Limb (tissue), 2 donors: Measurements from ENCODE around the gene SLC26A8.

ENCODE experiments used
- DNase-seq, 2 donors: peaks; one replicate each; pipeline ENCODE4 v3.0.0-alpha.2; 2016; ENCODE audit errors: extremely low spot score in 2 of 2

SLC26A8 gene, protein sequence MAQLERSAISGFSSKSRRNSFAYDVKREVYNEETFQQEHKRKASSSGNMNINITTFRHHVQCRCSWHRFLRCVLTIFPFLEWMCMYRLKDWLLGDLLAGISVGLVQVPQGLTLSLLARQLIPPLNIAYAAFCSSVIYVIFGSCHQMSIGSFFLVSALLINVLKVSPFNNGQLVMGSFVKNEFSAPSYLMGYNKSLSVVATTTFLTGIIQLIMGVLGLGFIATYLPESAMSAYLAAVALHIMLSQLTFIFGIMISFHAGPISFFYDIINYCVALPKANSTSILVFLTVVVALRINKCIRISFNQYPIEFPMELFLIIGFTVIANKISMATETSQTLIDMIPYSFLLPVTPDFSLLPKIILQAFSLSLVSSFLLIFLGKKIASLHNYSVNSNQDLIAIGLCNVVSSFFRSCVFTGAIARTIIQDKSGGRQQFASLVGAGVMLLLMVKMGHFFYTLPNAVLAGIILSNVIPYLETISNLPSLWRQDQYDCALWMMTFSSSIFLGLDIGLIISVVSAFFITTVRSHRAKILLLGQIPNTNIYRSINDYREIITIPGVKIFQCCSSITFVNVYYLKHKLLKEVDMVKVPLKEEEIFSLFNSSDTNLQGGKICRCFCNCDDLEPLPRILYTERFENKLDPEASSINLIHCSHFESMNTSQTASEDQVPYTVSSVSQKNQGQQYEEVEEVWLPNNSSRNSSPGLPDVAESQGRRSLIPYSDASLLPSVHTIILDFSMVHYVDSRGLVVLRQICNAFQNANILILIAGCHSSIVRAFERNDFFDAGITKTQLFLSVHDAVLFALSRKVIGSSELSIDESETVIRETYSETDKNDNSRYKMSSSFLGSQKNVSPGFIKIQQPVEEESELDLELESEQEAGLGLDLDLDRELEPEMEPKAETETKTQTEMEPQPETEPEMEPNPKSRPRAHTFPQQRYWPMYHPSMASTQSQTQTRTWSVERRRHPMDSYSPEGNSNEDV

DNA sequence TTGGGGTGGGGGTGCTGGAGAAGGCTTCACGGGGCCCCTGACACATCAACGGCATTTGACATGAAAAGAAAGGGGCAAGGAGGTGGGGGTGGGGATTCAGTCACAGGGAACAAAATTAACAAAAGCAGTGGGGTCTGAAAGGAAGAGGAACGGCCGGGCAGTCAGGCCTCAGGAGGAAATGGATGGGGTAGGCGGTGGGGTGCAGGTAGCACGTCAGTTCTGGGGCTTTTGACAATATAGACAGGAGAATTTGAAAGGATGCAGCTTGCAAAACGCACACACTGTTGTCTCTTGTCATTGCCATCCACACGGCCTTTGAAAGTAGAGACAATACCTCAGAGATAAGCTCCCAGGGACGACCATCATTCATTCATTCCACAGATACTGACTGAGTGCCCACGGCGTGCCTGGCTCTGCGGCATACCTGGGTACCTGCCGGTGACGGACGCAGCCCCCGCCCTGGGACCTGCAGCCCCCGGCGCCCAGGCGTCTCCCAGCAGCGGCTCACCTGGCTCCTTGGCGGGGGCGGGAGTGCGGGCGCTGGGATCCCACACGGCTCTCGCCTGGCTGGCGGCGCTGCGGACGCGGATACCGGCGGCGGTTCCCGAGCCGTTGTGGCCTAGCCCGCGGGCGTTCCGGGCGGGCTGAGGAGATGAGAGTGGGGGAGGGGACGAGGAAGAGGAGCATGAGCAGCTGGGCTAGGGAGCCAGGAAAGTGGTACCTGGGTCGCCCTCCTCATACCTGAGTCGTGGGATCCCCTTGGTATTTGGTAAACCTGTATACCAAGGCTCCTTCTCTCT, at the start of gene SLC26A8:
SLC26A8 (minus strand) TSS at position 646 of the 800 bp plus-strand sequence. CDS start 4,934 bp downstream, outside the sequence.
- peak in 1 of 2 donors; percentile 38 for DNase-seq

- no peak for DNase-seq
Measured at GRCh38 chr6:36073587-36073986, 49.1 kb upstream of the SLC26A8 start.

GRCh38 chr6:36072681-36073080, 48.2 kb upstream of the SLC26A8 start:
- DNase-seq, result no peak

DNA sequence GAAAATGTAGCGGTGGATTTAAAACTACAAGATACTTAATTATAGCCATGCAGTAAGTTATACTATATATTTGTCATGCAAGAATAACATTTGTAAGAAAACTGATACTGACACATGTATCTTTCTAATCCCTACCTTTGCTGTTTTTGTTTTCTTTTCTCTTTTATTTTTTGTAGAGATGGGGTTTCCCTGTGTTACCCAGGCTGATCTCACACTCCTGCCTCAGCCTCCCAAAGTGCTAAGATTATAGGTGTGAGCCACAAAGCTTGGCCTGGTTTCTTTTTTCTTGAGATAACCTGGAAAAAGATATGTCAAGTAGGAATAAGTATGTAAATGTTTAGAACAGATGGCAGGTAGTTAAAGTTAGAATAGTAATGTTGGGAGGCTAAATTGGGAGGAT, 47.3 kb upstream of the SLC26A8 start:
- no peak for DNase-seq

DNA sequence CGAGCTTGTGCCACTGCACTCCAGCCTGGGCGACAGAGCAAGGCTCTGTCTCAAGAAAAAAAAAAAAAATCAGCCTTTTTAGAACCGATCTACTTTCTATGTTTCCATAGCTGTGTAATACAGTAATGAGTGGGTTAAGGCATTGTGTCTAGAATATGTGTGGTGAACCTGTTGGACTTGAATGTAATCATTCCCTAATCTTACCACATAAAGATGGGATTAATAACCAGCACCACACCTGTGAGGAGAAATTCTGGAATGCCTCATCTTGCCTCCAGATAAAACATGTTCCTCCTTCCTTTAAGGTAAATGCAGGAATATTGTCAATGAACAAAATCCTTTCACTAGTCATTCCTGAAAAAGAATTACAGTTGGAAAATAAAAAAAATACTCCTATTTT, 46.8 kb upstream of the SLC26A8 start:
- no peak for DNase-seq

- no peak for DNase-seq
Measured at GRCh38 chr6:36070252-36070651, 45.8 kb upstream of the SLC26A8 start.

DNA sequence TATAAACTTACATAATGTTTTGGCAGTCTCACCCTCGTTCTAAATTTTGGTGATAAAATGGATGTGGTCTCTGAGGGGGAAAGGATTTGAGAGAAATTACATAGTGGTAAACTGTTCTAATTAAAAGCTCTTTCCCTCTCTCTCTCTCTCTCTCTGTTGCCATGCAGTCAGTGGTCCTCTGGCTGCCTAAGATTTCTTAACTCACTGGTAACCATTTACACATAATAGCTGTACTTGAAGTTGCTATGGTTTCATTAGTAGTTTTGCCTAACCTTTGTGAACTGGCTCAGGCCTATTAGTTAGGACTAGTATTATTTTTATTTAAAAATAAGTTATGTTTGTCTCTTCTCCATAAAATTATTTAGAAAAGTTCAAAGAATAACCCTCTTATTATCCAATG, 45.1 kb upstream of the SLC26A8 start:
- DNase-seq, result no peak

GRCh38 chr6:36068586-36068985, 44.1 kb upstream of the SLC26A8 start:
- DNase-seq, result no peak

DNA sequence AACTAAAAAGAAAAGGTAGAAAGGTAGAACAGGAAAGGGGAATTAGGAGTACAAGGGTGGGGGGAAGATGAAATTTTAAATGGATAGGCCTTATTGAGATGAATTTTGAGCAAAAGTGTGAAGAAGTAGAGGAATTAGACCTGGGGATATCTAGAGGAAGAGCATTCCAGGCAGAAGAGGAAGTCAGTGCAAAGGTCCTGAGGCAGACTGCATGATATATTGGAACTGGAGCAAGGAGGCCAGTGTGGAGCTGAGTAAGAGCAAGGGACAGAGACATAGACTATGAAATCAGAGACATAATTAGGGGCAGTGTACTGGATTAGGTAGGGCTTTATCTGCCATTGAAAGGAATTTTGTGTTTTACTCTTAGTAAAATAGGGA, 43.6 kb upstream of the SLC26A8 start:
- no peak for DNase-seq

DNA sequence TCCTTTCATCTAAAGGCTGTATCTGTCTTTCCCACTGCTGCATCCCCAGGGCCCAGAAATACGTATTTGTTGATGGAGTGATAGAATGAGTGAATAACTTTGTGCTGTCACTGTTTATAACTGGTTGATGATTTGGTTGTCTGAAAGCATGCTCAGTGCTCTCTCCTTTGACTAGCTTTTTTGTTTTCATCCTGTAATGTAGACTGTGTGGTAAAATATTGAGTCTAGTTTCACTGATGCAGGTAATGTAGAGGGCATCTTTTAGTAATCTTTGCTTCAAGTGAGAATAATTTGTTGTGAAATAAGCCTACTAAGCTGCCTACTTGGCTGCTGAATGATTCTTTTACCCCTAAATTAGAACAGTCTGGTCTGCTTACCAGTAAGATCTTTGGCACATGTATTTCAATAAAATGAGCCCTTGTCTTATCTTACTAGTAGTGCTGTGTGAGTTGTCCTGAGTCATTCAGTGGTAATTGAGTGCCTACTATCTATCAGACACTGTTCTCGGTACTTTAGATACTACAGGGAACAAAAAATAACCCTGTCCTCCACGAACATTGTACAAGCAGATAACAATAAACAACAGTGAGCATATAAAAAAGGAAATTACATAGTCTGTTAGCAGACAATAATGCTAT, 43.1 kb upstream of the SLC26A8 start:
- DNase-seq, result no peak

GRCh38 chr6:36066817-36067216, 42.4 kb upstream of the SLC26A8 start:
- DNase-seq, result no peak

DNA sequence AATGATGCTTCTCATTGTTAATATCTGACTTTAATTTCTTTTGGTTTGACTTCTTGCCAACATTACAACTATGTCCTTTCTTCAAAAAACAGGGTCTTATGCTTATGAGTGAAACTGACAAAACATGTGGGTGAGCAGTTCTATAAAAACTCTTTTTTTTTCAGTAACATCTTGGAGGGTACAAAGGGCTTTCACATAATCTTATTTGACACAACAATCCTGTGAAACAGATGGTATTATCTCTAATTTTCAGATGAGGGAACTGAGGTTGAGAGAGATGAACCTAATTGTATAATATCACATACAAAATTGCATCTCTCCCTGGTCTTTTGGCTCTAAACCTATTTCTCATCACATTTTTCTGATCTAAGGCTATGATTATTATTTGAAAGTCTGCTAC, 41.5 kb upstream of the SLC26A8 start:
- no peak for DNase-seq

- no peak for DNase-seq
Measured at GRCh38 chr6:36064770-36065396, 40.4 kb upstream of the SLC26A8 start.

- DNase-seq, result no peak
Measured at GRCh38 chr6:36063318-36064060, 39.0 kb upstream of the SLC26A8 start.

- DNase-seq, result no peak
Measured at GRCh38 chr6:36062247-36062646, 37.8 kb upstream of the SLC26A8 start.

DNA sequence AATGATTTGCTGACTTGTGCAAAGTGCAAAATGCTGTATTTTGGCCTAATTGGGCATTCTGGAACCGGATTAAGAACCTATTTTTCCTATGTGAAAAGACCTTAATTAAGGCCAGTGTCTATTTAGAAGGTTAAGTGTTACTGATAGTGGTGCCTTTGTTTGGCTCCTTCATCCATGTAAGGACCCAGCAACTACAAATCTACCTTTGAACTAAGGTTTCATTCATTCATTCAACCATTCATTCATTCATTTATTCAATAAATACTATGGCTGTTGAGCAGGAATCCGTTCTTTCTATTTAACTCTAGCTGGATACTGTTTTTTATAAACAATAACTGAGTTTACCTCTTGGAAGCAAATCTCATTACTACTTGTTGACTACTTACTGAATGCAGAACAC, 36.8 kb upstream of the SLC26A8 start:
- no peak for DNase-seq

GRCh38 chr6:36056178-36056577, 31.7 kb upstream of the SLC26A8 start:
- no peak for DNase-seq

- DNase-seq, result no peak
Measured at GRCh38 chr6:36054956-36055355, 30.5 kb upstream of the SLC26A8 start.

DNA sequence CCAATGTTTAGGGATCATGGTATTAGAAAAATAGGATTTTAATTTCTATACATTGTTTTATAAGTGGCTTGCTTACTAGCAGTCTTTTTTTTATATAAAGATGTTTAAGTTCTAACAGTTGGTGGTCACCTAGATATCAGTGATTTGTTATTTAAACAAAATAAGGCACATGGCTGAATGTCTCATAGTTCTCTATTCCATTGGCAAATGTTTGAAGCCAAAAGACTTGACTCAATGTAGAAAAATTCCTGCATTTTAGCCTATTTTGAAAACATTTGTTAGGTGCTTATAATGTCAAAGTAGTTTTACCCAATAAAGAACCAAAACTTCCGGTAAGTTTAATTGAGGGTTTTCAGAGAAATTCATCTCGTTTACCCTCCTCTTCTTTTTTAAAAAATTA, 30.0 kb upstream of the SLC26A8 start:
- DNase-seq, result no peak

DNA sequence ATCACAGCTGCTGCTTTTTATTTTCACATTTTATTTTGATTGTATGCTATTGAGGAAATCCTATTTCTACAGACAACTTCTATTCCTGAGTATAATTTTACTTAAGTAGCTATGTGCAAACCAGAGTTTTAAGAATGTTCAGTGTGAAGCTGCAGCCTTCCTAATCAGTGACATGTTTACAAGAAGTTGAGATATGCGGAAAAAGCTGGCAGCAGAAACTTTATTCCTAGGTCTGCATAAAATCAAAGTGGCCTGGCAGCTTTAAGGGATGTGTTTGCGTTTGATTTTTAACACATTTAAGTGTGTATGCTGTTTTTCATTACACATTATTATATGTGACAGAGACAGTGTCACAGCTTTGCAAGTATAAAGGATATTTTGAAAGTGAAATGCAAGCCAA, 29.4 kb upstream of the SLC26A8 start:
- no peak for DNase-seq
